ENCODE measurements around the gene CACNB1. TPM values are rescaled to one million over a fixed set of nuclear protein-coding genes. Genes with fewer than 3 reads are reported as not detected.

CACNB1 gene
- total and polyA plus RNA-seq, 12 donors: 0.85 to 28.8 (median 5.6) TPM

- peaks cover 11% of the 10 kb centered on the region for H3K27me3 ChIP-seq
- H3K27ac ChIP-seq: no peak overlapping the region
- DNase-seq: no peak
Observed at GRCh38 chr17:39221572-39221971, 24.1 kb upstream of the CACNB1 start.

GRCh38 chr17:39219647-39220154 is 22.2 kb upstream of the CACNB1 start:
- Histone ChIP-seq H3K4me3 (no peak overlapping the region), H3K4me1 (replicated peaks in 1 of 2) (peaks cover 0 to 2% of the 10 kb centered on the region in 2 donors), H3K9me3 (replicated peaks in 1 of 3) (no peaks in the 10 kb centered on the region), H3K36me3 (replicated peaks in 1 of 2) (no peaks in the 10 kb centered on the region), H3K27ac (no peak overlapping the region), H3K27me3 (peaks cover 2% of the 10 kb centered on the region)
- 30 to 75% (median 71%) methylated on average over 3 to 8 of the region's 8 CpGs for WGBS, 4 donors
- TF ChIP-seq CTCF (IDR thresholded peaks at IDR 0.05): no peak
- no peak for TF ChIP-seq POLR2A (IDR thresholded peaks at IDR 0.05)
- no peak for DNase-seq
- intact Hi-C loops (cut with DNase I): no loop called here

More at GRCh38 chr17:39221572-39221971, 24.1 kb upstream of the CACNB1 start:
- WGBS, 4 donors: 91 to 100% (median 97%) methylated on average over 3 to 6 of the region's 6 CpGs
- intact Hi-C loops (cut with DNase I): no loop called here
- TF ChIP-seq CTCF (IDR thresholded peaks at IDR 0.05): no peak
- Histone ChIP-seq H3K4me3 (no peak overlapping the region), H3K36me3 (replicated peaks in 1 of 2) (no peaks in the 10 kb centered on the region), H3K9me3 (replicated peaks in 1 of 3) (no peaks in the 10 kb centered on the region), H3K4me1 (replicated peaks in 1 of 2) (peaks cover 8 to 20% of the 10 kb centered on the region in 2 donors)

- 79 to 81% (median 80%) methylated on average over 7 to 8 of the region's 8 CpGs for WGBS, 4 donors
- H3K9me3 ChIP-seq (replicated peaks in 1 of 3): no peaks in the 10 kb centered on the region
- DNase-seq: no peak
- H3K4me3 ChIP-seq: no peak overlapping the region
- H3K4me1 ChIP-seq (replicated peaks in 1 of 2): no peaks in the 10 kb centered on the region
- H3K27me3 ChIP-seq: no peaks in the 10 kb centered on the region
- intact Hi-C loops (cut with DNase I): no loop called here
- H3K27ac ChIP-seq: no peak overlapping the region
- no peaks in the 10 kb centered on the region for H3K36me3 ChIP-seq (replicated peaks in 1 of 2)
- TF ChIP-seq CTCF (IDR thresholded peaks at IDR 0.05) (no peak), POLR2A (IDR thresholded peaks at IDR 0.05) (no peak)
Observed at GRCh38 chr17:39218906-39219305, 21.4 kb upstream of the CACNB1 start.

- H3K4me3 ChIP-seq: no peak overlapping the region
- TF ChIP-seq CTCF (IDR thresholded peaks at IDR 0.05) (no peak), POLR2A (IDR thresholded peaks at IDR 0.05) (no peak)
- WGBS, 4 donors: 53 to 63% (median 60%) methylated on average over 18 to 24 of the region's 24 CpGs
- H3K9me3 ChIP-seq (replicated peaks in 1 of 3): no peaks in the 10 kb centered on the region
- no peak overlapping the region for H3K27ac ChIP-seq
- no peak for DNase-seq
- H3K27me3 ChIP-seq: no peaks in the 10 kb centered on the region
- intact Hi-C loops (cut with DNase I): no loop called here
- H3K4me1 ChIP-seq (replicated peaks in 1 of 2): peaks cover 0 to under 1% of the 10 kb centered on the region in 2 donors
- no peaks in the 10 kb centered on the region for H3K36me3 ChIP-seq (replicated peaks in 1 of 2)
Observed at GRCh38 chr17:39217734-39218369, 20.4 kb upstream of the CACNB1 start.

All from adrenal gland (tissue), 12 donors.